SK-N-SH (cell line): ENCODE results near the gene PARP12. TPM values are rescaled to one million over a fixed set of nuclear protein-coding genes. Genes with fewer than 3 reads are reported as not detected.

Experiments
- CTCF ChIA-PET: fragments of 300-600, 350-600 bp; formaldehyde crosslinking; extraction: SDS; loops from one replicate; lab custom pipeline; 2021; lab: Yijun Ruan, JAX
- POLR2A ChIA-PET: fragments of 350-600 bp; sonication (Branson Sonifier 250); formaldehyde crosslinking; extraction: SDS; loops from one replicate; lab custom pipeline; 2020; ENCODE audit warnings: antibody characterized with exemption, inconsistent platforms; lab: Yijun Ruan, JAX
- DNase-seq: peaks from one replicate; pipeline ENCODE4 v3.0.0; 2012
- H2AFZ ChIP-seq: fragments of 200-600 bp; sonication (generic); 2 replicates; pipeline ENCODE4 v1.8.1; 2016; ENCODE audit warnings: antibody characterized with exemption, mild to moderate bottlenecking, low read depth
- H3F3A ChIP-seq: fragments of 200-600 bp; sonication (generic); replicated peaks from 2 replicates; pipeline ENCODE3; 2016; ENCODE audit warnings: antibody characterized with exemption, mild to moderate bottlenecking; ENCODE audit not compliant: insufficient read depth
- H3K27ac ChIP-seq, 2 experiments: fragments of 200-500 bp in 1 of 2; fragments of 200-600 bp in 1 of 2; sonication (Bioruptor generic) in 1 of 2; sonication (generic), shearing (Covaris generic) in 1 of 2; 2 replicates each; pipeline versions ENCODE4 v1.5.1 to v1.6.1; 2014 to 2016; ENCODE audit warnings: low read depth in 2 of 2, inconsistent platforms in 1 of 2, low read length in 1 of 2, mild to moderate bottlenecking in 1 of 2, mixed read lengths in 1 of 2
- H3K27me3 ChIP-seq: fragments of 200-600 bp; sonication (generic), shearing (Covaris generic); 2 replicates; pipeline ENCODE4 v1.6.1; 2016; ENCODE audit warnings: mixed run types; ENCODE audit not compliant: insufficient read depth
- H3K36me3 ChIP-seq, 2 experiments: fragments of 200-500 bp in 1 of 2; fragments of 200-600 bp in 1 of 2; sonication (Bioruptor generic) in 1 of 2; sonication (generic) in 1 of 2; replicated peaks in 1 of 2; 2 replicates each; pipeline versions ENCODE3 to v1.5.1; 2014 to 2016; ENCODE audit warnings: low read length in 1 of 2, mild to moderate bottlenecking in 1 of 2; ENCODE audit not compliant: insufficient read depth in 2 of 2, control insufficient read depth in 1 of 2
- H3K4me1 ChIP-seq, 2 experiments: fragments of 200-500 bp in 1 of 2; fragments of 200-600 bp in 1 of 2; sonication (Bioruptor generic) in 1 of 2; sonication (generic), shearing (Covaris generic) in 1 of 2; 2 replicates each; pipeline versions ENCODE4 v1.5.1 to v1.6.1; 2014 to 2016; ENCODE audit warnings: low read depth in 1 of 2, low read length in 1 of 2, mixed run types in 1 of 2; ENCODE audit not compliant: insufficient read depth in 2 of 2, control insufficient read depth in 1 of 2
- H3K4me2 ChIP-seq: fragments of 200-600 bp; sonication (generic), shearing (Covaris generic); 2 replicates; pipeline ENCODE4 v1.6.1; 2017; ENCODE audit warnings: mixed run types
- H3K4me3 ChIP-seq, 2 experiments: fragments of 200-500 bp in 1 of 2; fragments of 200-600 bp in 1 of 2; sonication (Bioruptor generic) in 1 of 2; sonication (generic), shearing (Covaris generic) in 1 of 2; 2 replicates each; pipeline versions ENCODE4 v1.5.1 to v1.8.1; 2014 to 2016; ENCODE audit warnings: low read depth in 2 of 2, inconsistent platforms in 1 of 2, low read length in 1 of 2, mild to moderate bottlenecking in 1 of 2, mixed read lengths in 1 of 2, moderate library complexity in 1 of 2
- H3K79me2 ChIP-seq: fragments of 200-600 bp; sonication (generic); 2 replicates; pipeline ENCODE4 v1.8.1; 2017; ENCODE audit warnings: mild to moderate bottlenecking; ENCODE audit not compliant: insufficient read depth
- H3K9ac ChIP-seq: fragments of 200-600 bp; sonication (generic); 2 replicates; pipeline ENCODE4 v1.6.1; 2017; ENCODE audit warnings: mixed run types
- H3K9me2 ChIP-seq: fragments of 200-600 bp; sonication (generic); 2 replicates; pipeline ENCODE4 v1.6.1; 2017; ENCODE audit warnings: mixed run types
- H3K9me3 ChIP-seq: fragments of 200-600 bp; sonication (generic); 2 replicates; pipeline ENCODE4 v1.6.1; 2017; ENCODE audit warnings: mixed run types, mild to moderate bottlenecking, moderate library complexity
- H4K20me1 ChIP-seq: fragments of 200-600 bp; sonication (generic); 2 replicates; pipeline ENCODE4 v1.6.1; 2017; ENCODE audit warnings: mild to moderate bottlenecking, mixed run types; ENCODE audit not compliant: insufficient read depth
- CTCF ChIP-seq: fragments of 200-600 bp; sonication (generic); IDR thresholded peaks from 2 replicates; pipeline ENCODE4 v1.6.1; 2017; ENCODE audit warnings: antibody characterized with exemption, mild to moderate bottlenecking, moderate library complexity
- ELF1 ChIP-seq: IDR thresholded peaks from 2 replicates; pipeline ENCODE4 v1.4.0; 2012
- FOSL2 ChIP-seq: IDR thresholded peaks from 2 replicates; pipeline ENCODE4 v1.4.0; 2012; ENCODE audit warnings: low read depth, mild to moderate bottlenecking, moderate library complexity, borderline replicate concordance
- FOXJ3 ChIP-seq: sonication (generic); formaldehyde crosslinking; IDR thresholded peaks from 2 replicates; pipeline ENCODE4 v1.5.1; 2020; ENCODE audit warnings: mild to moderate bottlenecking, missing genetic modification reagents
- GATA2 ChIP-seq: sonication (generic); formaldehyde crosslinking; IDR thresholded peaks from 2 replicates; pipeline ENCODE4 v1.5.0; 2020; ENCODE audit warnings: mild to moderate bottlenecking, missing genetic modification reagents
- JUND ChIP-seq: IDR thresholded peaks from 2 replicates; pipeline ENCODE4 v1.4.0; 2012
- MXI1 ChIP-seq: IDR thresholded peaks from 2 replicates; pipeline ENCODE4 v1.6.1; 2012; ENCODE audit warnings: mild to moderate bottlenecking, low read depth, low read length, improper control_type of control experiment
- NFIC ChIP-seq: IDR thresholded peaks from 2 replicates; pipeline ENCODE4 v1.4.0; 2012; ENCODE audit warnings: borderline replicate concordance
- NRF1 ChIP-seq: IDR thresholded peaks from 2 replicates; pipeline ENCODE4 v1.6.1; 2012; ENCODE audit warnings: low read depth, mild to moderate bottlenecking, low read length
- POLR2AphosphoS5 ChIP-seq: IDR thresholded peaks from 2 replicates; pipeline ENCODE4 v1.6.1; 2012; ENCODE audit warnings: low read depth, low read length
- RAD21 ChIP-seq: IDR thresholded peaks from 2 replicates; pipeline ENCODE4 v1.6.1; 2012; ENCODE audit warnings: mild to moderate bottlenecking, low read length
- SMC3 ChIP-seq: IDR thresholded peaks from 2 replicates; pipeline ENCODE4 v1.6.1; 2012; ENCODE audit warnings: low read depth, low read length, improper control_type of control experiment
- ZBTB33 ChIP-seq: IDR thresholded peaks from 2 replicates; pipeline ENCODE4 v1.4.0; 2012; ENCODE audit warnings: low read depth, borderline replicate concordance
- WGBS: methylation state at CpG from one replicate; pipeline ENCODE4 v1.1.6; 2017; ENCODE audit warnings: low lambda C conversion rate; 5-methylcytosine and 5-hydroxymethylcytosine counted together
- polyA plus RNA-seq, 3 experiments: library from polyadenylated mRNA; depleted of rRNA; stranded (reverse); fragments of >200 nt; gene quantifications; 2 replicates each; pipeline ENCODE4 v1.2.3, GENCODE V29; 2012
- TF ChIP-seq, protein P1 (sequence below): IDR thresholded peaks from 2 replicates; pipeline ENCODE4 v1.6.1; 2012; ENCODE audit warnings: mild to moderate bottlenecking, low read depth, low read length, moderate library complexity
- TF ChIP-seq, protein P2 (sequence below): IDR thresholded peaks from 2 replicates; pipeline ENCODE4 v1.4.0; 2012; ENCODE audit warnings: low read depth
- TF ChIP-seq, protein P3 (sequence below): fragments of 150-350 bp; IDR thresholded peaks from 2 replicates; pipeline ENCODE4 v1.6.1; 2017; ENCODE audit warnings: antibody characterized with exemption, low read length, low read depth, borderline replicate concordance

The PARP12 gene
- polyA plus RNA-seq, 1 of the 3 experiments (the other 2 are of a cell fraction): 17.7 TPM

- TF ChIP-seq, protein P1, sequence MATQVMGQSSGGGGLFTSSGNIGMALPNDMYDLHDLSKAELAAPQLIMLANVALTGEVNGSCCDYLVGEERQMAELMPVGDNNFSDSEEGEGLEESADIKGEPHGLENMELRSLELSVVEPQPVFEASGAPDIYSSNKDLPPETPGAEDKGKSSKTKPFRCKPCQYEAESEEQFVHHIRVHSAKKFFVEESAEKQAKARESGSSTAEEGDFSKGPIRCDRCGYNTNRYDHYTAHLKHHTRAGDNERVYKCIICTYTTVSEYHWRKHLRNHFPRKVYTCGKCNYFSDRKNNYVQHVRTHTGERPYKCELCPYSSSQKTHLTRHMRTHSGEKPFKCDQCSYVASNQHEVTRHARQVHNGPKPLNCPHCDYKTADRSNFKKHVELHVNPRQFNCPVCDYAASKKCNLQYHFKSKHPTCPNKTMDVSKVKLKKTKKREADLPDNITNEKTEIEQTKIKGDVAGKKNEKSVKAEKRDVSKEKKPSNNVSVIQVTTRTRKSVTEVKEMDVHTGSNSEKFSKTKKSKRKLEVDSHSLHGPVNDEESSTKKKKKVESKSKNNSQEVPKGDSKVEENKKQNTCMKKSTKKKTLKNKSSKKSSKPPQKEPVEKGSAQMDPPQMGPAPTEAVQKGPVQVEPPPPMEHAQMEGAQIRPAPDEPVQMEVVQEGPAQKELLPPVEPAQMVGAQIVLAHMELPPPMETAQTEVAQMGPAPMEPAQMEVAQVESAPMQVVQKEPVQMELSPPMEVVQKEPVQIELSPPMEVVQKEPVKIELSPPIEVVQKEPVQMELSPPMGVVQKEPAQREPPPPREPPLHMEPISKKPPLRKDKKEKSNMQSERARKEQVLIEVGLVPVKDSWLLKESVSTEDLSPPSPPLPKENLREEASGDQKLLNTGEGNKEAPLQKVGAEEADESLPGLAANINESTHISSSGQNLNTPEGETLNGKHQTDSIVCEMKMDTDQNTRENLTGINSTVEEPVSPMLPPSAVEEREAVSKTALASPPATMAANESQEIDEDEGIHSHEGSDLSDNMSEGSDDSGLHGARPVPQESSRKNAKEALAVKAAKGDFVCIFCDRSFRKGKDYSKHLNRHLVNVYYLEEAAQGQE: peak; percentile 87
- TF ChIP-seq FOXJ3 (CRISPR knock-in tag) (peak; percentile 99), GATA2 (peak; percentile 99), SMC3 (peak; percentile 19; the same call in 1 of the 2 replicates), MXI1 (peak; percentile 99), RAD21 (peak; percentile 62)
- TF ChIP-seq, protein P2, sequence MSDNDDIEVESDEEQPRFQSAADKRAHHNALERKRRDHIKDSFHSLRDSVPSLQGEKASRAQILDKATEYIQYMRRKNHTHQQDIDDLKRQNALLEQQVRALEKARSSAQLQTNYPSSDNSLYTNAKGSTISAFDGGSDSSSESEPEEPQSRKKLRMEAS: peak; percentile 91
- TF ChIP-seq, protein P3, sequence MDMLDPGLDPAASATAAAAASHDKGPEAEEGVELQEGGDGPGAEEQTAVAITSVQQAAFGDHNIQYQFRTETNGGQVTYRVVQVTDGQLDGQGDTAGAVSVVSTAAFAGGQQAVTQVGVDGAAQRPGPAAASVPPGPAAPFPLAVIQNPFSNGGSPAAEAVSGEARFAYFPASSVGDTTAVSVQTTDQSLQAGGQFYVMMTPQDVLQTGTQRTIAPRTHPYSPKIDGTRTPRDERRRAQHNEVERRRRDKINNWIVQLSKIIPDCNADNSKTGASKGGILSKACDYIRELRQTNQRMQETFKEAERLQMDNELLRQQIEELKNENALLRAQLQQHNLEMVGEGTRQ: no peak
These were observed 26.4 kb downstream of the PARP12 start (continued) for GRCh38 chr7:140036224-140036962.

DNA sequence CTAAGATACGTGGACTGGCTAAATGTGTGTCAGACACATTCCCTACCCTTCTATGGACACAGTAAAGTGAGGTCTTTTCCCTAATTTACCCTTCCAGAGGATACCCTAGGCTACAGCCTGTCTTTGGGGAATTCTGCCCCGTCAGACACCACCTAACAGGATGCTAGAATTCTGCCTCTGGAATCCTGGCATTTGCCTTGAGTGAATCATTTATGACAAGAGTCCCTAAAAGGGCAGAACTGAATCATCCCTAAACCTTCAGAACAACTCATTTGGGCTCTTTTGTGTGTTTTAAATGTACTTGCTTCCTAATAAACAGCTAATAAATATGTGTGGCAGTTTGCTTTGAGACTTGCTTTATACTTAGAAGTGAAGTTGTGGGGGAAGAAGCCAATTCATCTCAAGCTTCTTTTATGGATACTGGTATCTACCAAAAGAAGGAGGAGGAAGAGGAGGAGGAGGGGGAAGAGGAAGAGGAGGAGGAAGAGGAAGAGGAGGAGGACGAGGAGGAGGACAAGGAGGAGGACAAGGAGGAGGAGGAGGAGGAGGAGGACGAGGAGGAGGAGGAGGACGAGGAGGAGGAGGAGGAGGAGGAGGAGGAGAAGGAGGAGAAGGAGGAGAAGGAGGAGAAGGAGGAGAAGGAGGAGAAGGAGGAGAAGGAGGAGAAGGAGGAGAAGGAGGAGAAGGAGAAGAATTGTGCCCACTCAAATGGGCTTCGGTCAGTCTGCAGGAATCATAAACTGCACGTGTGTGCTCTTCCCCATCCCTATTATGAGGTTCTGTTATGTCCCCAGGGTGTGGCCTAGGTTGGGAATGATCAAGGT is 27.1 kb downstream of the PARP12 start:
- Histone ChIP-seq H3K9me3 (no peaks in the 10 kb centered on the region), H3K9me2 (no peaks in the 10 kb centered on the region), H3K79me2 (no peaks in the 10 kb centered on the region), H3K4me1 (peaks cover 32 to 37% of the 10 kb centered on the region in 2 experiments), H3K9ac (no peak overlapping the region), H2AFZ (no peak overlapping the region), H3K27me3 (no peaks in the 10 kb centered on the region), H3F3A (peaks cover 29% of the 10 kb centered on the region), H3K36me3 (no peaks in the 10 kb centered on the region), H4K20me1 (no peaks in the 10 kb centered on the region), H3K4me2 (peak overlapping the region; percentile 15), H3K27ac (peak overlapping the region; percentile 29 to 58; a peak in 3 of 4 replicates), H3K4me3 (0 out of 4 replicates have a peak overlapping the region, but pooled peaks of 1 of the 2 experiments have one; percentile 15)
- ChIA-PET CTCF (interaction anchor here (0.9 to 3.2 kb wide), 3 partner anchors 33 to 439 kb away, joined by 3 to 16 read pairs (median 4); no protein-coding TSS in a partner anchor), POLR2A (no interaction called here)
- DNase-seq: no peak
- 51% methylated on average over 7 of the region's 7 CpGs for WGBS
- TF ChIP-seq MXI1: no peak
- TF ChIP-seq CTCF: no peak
- no peak for TF ChIP-seq POLR2AphosphoS5
- TF ChIP-seq ZBTB33: no peak
- no peak for TF ChIP-seq NRF1
- TF ChIP-seq FOSL2: peak; percentile 90
- no peak for TF ChIP-seq GATA2
- peak; percentile 82 for TF ChIP-seq JUND
- peak; percentile 28 for TF ChIP-seq NFIC
- no peak for TF ChIP-seq ELF1
